Measurements from ENCODE around the gene PRKCE.

The PRKCE gene

GRCh38 chr2:46016091-46016490 lies 364.6 kb downstream of the PRKCE start:
- DNase-seq (ENCODE audit: low read depth) = no peak

GRCh38 chr2:46018773-46019591 lies 367.5 kb downstream of the PRKCE start:
- DNase-seq (ENCODE audit: low read depth) = no peak

- no peak for DNase-seq (ENCODE audit: low read depth)
These were observed 368.9 kb downstream of the PRKCE start for GRCh38 chr2:46020416-46020815.

GRCh38 chr2:46023165-46023854 lies 371.8 kb downstream of the PRKCE start:
- DNase-seq (ENCODE audit: low read depth) = no peak

- DNase-seq (ENCODE audit: low read depth) = no peak
These were observed 372.8 kb downstream of the PRKCE start for GRCh38 chr2:46024146-46024779.

- no peak for DNase-seq (ENCODE audit: low read depth)
These were observed 373.6 kb downstream of the PRKCE start for GRCh38 chr2:46025081-46025480.

GRCh38 chr2:46025676-46026075 lies 374.2 kb downstream of the PRKCE start:
- no peak for DNase-seq (ENCODE audit: low read depth)

GRCh38 chr2:46026431-46026830 lies 375.0 kb downstream of the PRKCE start:
- DNase-seq (ENCODE audit: low read depth) = no peak

- DNase-seq (ENCODE audit: low read depth) = no peak
These were observed 377.9 kb downstream of the PRKCE start for GRCh38 chr2:46029332-46029811.

GRCh38 chr2:46030330-46030729 lies 378.9 kb downstream of the PRKCE start:
- no peak for DNase-seq (ENCODE audit: low read depth)

- DNase-seq (ENCODE audit: low read depth) = no peak
These were observed 380.8 kb downstream of the PRKCE start for GRCh38 chr2:46032161-46032813.

- no peak for DNase-seq (ENCODE audit: low read depth)
These were observed 381.5 kb downstream of the PRKCE start for GRCh38 chr2:46032996-46033395.

GRCh38 chr2:46034535-46034934 lies 383.1 kb downstream of the PRKCE start:
- no peak for DNase-seq (ENCODE audit: low read depth)

- DNase-seq (ENCODE audit: low read depth) = no peak
These were observed 385.5 kb downstream of the PRKCE start for GRCh38 chr2:46036929-46037328.

GRCh38 chr2:46039543-46040303 lies 388.2 kb downstream of the PRKCE start:
- no peak for DNase-seq (ENCODE audit: low read depth)

- no peak for DNase-seq (ENCODE audit: low read depth)
These were observed 389.2 kb downstream of the PRKCE start for GRCh38 chr2:46040563-46041155.

GRCh38 chr2:46041434-46041833 lies 390.0 kb downstream of the PRKCE start:
- no peak for DNase-seq (ENCODE audit: low read depth)

GRCh38 chr2:46042207-46042637 lies 390.7 kb downstream of the PRKCE start:
- no peak for DNase-seq (ENCODE audit: low read depth)

GRCh38 chr2:46042711-46043110 lies 391.2 kb downstream of the PRKCE start:
- DNase-seq (ENCODE audit: low read depth) = no peak

- DNase-seq (ENCODE audit: low read depth) = no peak
These were observed 394.4 kb downstream of the PRKCE start for GRCh38 chr2:46045888-46046287.

GRCh38 chr2:46047290-46047689 lies 395.8 kb downstream of the PRKCE start:
- no peak for DNase-seq (ENCODE audit: low read depth)

Data from stimulated activated CD8-positive, alpha-beta memory T cell treated with anti-CD3 and anti-CD28 coated beads, Interleukin-15, amount 100 ng/mL, for 24 hours (primary cell).